ENCODE data around the gene CLEC19A.

CLEC19A gene

DNA sequence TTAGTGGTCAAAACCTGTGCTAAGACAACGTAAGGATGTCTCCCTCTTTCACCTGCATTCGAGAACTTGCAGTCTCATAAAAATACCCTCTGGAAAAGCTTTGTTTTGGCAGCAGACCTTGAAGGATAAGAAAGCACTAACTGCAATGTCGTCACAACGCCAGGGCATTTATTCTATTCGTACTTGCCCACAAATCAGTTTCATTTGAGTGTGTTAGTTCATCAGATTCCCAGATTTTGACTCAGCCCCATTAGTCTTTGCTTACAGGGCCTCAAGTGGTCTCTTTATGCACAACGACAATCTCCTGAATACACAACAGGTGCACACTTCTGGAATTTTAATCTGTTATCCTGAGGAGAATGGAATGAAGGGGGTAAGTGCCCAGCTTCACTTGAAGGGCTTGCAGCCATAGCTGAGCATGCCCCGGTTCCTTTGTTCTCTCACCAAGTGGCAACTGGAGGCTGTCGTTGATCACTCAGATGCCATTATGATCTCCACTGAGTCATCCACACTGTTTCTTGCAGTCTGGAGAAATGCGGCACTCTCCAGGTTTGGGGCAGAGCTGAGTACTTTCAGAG lies 58.8 kb downstream of the CLEC19A start:
- CTCF ChIA-PET = no interaction called here
- no peak overlapping the region for H3K4me3 ChIP-seq (ENCODE audit: low read depth, low read length)
- POLR2A ChIA-PET = no interaction called here

GRCh38 chr16:19344980-19345379 lies 59.4 kb downstream of the CLEC19A start:
- POLR2A ChIA-PET = no interaction called here
- no peak overlapping the region for H3K4me3 ChIP-seq (ENCODE audit: low read depth, low read length)
- TF ChIP-seq, protein P1, sequence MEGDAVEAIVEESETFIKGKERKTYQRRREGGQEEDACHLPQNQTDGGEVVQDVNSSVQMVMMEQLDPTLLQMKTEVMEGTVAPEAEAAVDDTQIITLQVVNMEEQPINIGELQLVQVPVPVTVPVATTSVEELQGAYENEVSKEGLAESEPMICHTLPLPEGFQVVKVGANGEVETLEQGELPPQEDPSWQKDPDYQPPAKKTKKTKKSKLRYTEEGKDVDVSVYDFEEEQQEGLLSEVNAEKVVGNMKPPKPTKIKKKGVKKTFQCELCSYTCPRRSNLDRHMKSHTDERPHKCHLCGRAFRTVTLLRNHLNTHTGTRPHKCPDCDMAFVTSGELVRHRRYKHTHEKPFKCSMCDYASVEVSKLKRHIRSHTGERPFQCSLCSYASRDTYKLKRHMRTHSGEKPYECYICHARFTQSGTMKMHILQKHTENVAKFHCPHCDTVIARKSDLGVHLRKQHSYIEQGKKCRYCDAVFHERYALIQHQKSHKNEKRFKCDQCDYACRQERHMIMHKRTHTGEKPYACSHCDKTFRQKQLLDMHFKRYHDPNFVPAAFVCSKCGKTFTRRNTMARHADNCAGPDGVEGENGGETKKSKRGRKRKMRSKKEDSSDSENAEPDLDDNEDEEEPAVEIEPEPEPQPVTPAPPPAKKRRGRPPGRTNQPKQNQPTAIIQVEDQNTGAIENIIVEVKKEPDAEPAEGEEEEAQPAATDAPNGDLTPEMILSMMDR (IDR thresholded peaks at IDR 0.05; ENCODE audit: insufficient read depth, low read length, missing control alignments) = no peak
- CTCF ChIA-PET = no interaction called here
- DNase-seq (ENCODE audit: low read depth, low spot score) = no peak

More for the DNA sequence above, 58.8 kb downstream of the CLEC19A start:
- DNase-seq (ENCODE audit: low read depth, low spot score) = no peak
- TF ChIP-seq, protein P1 (IDR thresholded peaks at IDR 0.05; ENCODE audit: insufficient read depth, low read length, missing control alignments) = no peak

- POLR2A ChIA-PET = no interaction called here
- no peak for DNase-seq (ENCODE audit: low read depth, low spot score)
- TF ChIP-seq, protein P1 (IDR thresholded peaks at IDR 0.05; ENCODE audit: insufficient read depth, low read length, missing control alignments) = no peak
- CTCF ChIA-PET = no interaction called here
- H3K4me3 ChIP-seq (ENCODE audit: low read depth, low read length) = no peak overlapping the region
These were observed 60.9 kb downstream of the CLEC19A start for GRCh38 chr16:19346335-19346922.

GRCh38 chr16:19348125-19348524 lies 62.6 kb downstream of the CLEC19A start:
- POLR2A ChIA-PET = no interaction called here
- CTCF ChIA-PET = no interaction called here
- no peak overlapping the region for H3K4me3 ChIP-seq (ENCODE audit: low read depth, low read length)
- TF ChIP-seq, protein P1 (IDR thresholded peaks at IDR 0.05; ENCODE audit: insufficient read depth, low read length, missing control alignments) = no peak
- no peak for DNase-seq (ENCODE audit: low read depth, low spot score)

- TF ChIP-seq, protein P1 (IDR thresholded peaks at IDR 0.05; ENCODE audit: insufficient read depth, low read length, missing control alignments) = no peak
- ChIA-PET POLR2A (no interaction called here), CTCF (no interaction called here)
- no peak overlapping the region for H3K4me3 ChIP-seq (ENCODE audit: low read depth, low read length)
- no peak for DNase-seq (ENCODE audit: low read depth, low spot score)
These were observed 63.2 kb downstream of the CLEC19A start for GRCh38 chr16:19348578-19349315.

GRCh38 chr16:19354371-19354770 lies 68.8 kb downstream of the CLEC19A start:
- CTCF ChIA-PET = interaction anchor here (1.2 kb wide), 1 partner anchor 268 kb away, joined by 4 read pairs; no protein-coding TSS in a partner anchor

More at GRCh38 chr16:19354371-19354770, 68.8 kb downstream of the CLEC19A start:
- DNase-seq (ENCODE audit: low read depth, low spot score) = no peak
- TF ChIP-seq, protein P1 (IDR thresholded peaks at IDR 0.05; ENCODE audit: insufficient read depth, low read length, missing control alignments) = no peak
- H3K4me3 ChIP-seq (ENCODE audit: low read depth, low read length) = no peak overlapping the region
- POLR2A ChIA-PET = no interaction called here

Data from AG04449 (cell line).